Stimulated activated CD4-positive, alpha-beta T cell treated with anti-CD3 and anti-CD28 coated beads, TNF-alpha, amount 100 ng/mL, for 48 hours (primary cell): ENCODE data around the gene RAD18.

Experiments
- DNase-seq, 3 donors: peaks; one replicate each; pipeline ENCODE4 v3.0.0-alpha.2; 2020; ENCODE audit warnings: low read depth in 3 of 3

RAD18 gene

DNA sequence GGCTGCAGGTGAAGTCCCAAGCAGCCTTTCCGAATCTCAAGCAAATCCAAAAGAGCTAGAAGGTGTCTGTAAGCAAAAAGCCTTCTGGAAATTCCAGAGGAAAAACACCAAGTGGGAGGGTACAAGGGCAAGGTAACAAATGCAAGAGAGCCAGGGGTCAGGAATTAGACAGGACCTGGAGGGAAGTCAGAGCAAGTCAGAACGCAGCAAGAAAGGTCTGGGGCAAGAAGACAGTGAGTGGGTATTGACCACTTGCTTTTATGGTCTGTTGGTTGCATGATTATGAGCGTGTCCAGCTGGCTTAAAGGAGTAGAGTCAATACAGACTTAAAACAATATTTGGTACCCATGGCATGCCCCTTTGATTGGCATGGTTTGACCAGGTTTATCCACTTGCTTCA, 127.2 kb downstream of the RAD18 start:
- no peak for DNase-seq

DNA sequence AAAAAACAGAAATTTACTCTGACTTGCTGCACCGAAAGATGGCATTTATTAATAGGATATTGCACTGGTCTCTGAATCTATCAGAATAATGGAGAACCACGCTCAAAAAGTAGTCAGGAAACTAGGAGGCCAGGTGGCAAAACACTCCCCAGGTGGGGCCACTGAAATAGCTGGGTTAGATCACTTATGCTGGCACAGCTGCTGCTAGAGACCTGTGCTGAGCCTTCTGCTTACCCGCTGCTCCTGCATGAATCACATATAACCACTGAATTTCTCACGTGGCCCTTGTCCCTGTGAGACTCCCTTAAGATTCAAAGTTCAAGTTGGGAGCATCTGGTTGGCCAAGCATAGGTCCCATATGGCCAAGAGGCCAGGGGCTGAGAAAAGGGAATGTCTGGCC, 127.9 kb downstream of the RAD18 start:
- no peak for DNase-seq

DNA sequence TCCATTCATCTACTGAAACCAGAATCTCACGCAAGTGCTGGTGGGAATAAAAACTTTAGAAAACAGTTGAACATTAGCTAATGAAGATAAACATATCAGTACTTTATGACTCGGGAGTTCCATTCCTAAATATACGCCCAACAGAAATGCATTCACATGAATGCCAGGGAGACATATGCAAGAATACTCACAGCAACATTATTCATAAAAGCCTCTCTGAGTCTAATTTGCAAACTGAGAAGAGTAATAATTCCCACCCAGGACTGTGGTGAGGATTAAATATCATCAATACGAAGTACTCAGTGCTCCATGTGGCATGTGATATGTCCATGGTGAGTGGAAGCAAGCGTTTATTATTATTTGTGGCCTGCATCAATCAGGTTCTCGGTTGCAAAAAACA, 128.3 kb downstream of the RAD18 start:
- no peak for DNase-seq

DNA sequence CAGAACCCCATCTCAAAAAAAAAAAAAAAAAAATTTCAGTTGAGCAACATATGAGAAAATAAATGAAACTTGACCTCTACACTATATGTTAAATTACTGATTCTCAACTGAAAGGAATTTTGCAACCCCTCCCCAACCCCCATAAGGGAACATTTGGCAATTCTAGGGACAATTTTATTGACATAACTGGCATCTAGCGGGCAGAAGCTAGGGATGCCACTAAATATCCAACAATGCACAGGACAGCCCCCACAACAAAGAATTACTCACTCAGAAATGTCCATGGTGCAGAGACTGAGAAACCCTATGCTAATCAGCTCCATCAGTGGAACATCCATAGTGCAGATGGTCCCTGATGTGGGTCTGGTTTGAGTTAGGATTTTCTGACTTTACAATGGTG, 135.6 kb downstream of the RAD18 start:
- DNase-seq, result no peak
